Nephron (organoid): ENCODE measurements around the gene SCPEP1.

Experiments
- H3K27ac Mint-ChIP-seq, 3 experiments: 2 replicates each; pipeline ENCODE4 v1.8.0; 2020; ENCODE audit warnings: mixed read lengths in 3 of 3, mild to moderate bottlenecking in 2 of 3, moderate library complexity in 1 of 3
- H3K27me3 Mint-ChIP-seq: 2 replicates; pipeline ENCODE4 v1.8.0; 2021; ENCODE audit warnings: low read depth, mild to moderate bottlenecking, moderate library complexity, mixed read lengths
- H3K36me3 Mint-ChIP-seq: 2 replicates; pipeline ENCODE4 v1.8.0; 2020; ENCODE audit warnings: low read depth, mixed read lengths
- H3K4me1 Mint-ChIP-seq: 2 replicates; pipeline ENCODE4 v1.8.0; 2020; ENCODE audit warnings: mixed read lengths
- H3K4me3 Mint-ChIP-seq, 3 experiments: 2 replicates each; pipeline ENCODE4 v1.8.0; 2020; ENCODE audit warnings: mild to moderate bottlenecking in 3 of 3, mixed read lengths in 3 of 3, moderate library complexity in 2 of 3
- H3K9me3 Mint-ChIP-seq: 2 replicates; pipeline ENCODE4 v1.8.0; 2020; ENCODE audit warnings: mixed read lengths
- CTCF ChIP-seq, 3 experiments: fragments of 200-600 bp; sonication (generic); IDR thresholded peaks; one replicate each; pipeline ENCODE4 v1.5.0; 2021; ENCODE audit warnings: antibody characterized with exemption in 3 of 3; ENCODE audit not compliant: unreplicated experiment in 3 of 3

SCPEP1 gene

GRCh38 chr17:57017625-57018024, 39.7 kb downstream of the SCPEP1 start:
- TF ChIP-seq CTCF (IDR thresholded peaks at IDR 0.05; ENCODE audit: unreplicated experiment in 3 of 3): no peak
- no peak overlapping the region for H3K27ac Mint-ChIP-seq
- no peaks in the 10 kb centered on the region for H3K4me1 Mint-ChIP-seq
- no peaks in the 10 kb centered on the region for H3K36me3 Mint-ChIP-seq
- peaks cover 17% of the 10 kb centered on the region for H3K27me3 Mint-ChIP-seq
- no peaks in the 10 kb centered on the region for H3K9me3 Mint-ChIP-seq
- H3K4me3 Mint-ChIP-seq: no peak overlapping the region

- peaks cover 17% of the 10 kb centered on the region for H3K27me3 Mint-ChIP-seq
- H3K27ac Mint-ChIP-seq: no peak overlapping the region
- no peak overlapping the region for H3K4me3 Mint-ChIP-seq
- H3K36me3 Mint-ChIP-seq: peaks cover 4% of the 10 kb centered on the region
- peaks cover 6% of the 10 kb centered on the region for H3K9me3 Mint-ChIP-seq
- no peaks in the 10 kb centered on the region for H3K4me1 Mint-ChIP-seq
- no peak for TF ChIP-seq CTCF (IDR thresholded peaks at IDR 0.05; ENCODE audit: unreplicated experiment in 3 of 3)
Observed at GRCh38 chr17:57020208-57020607, 42.3 kb downstream of the SCPEP1 start.

GRCh38 chr17:57021226-57021940, 43.5 kb downstream of the SCPEP1 start:
- Mint-ChIP-seq H3K4me3 (no peak overlapping the region), H3K27me3 (peaks cover 17% of the 10 kb centered on the region), H3K27ac (no peak overlapping the region), H3K9me3 (peaks cover 10% of the 10 kb centered on the region), H3K36me3 (peaks cover 4% of the 10 kb centered on the region), H3K4me1 (no peaks in the 10 kb centered on the region)
- TF ChIP-seq CTCF (IDR thresholded peaks at IDR 0.05; ENCODE audit: unreplicated experiment in 3 of 3): no peak

GRCh38 chr17:57025876-57026275, 47.9 kb downstream of the SCPEP1 start:
- H3K36me3 Mint-ChIP-seq: peaks cover 7% of the 10 kb centered on the region
- TF ChIP-seq CTCF (IDR thresholded peaks at IDR 0.05; ENCODE audit: unreplicated experiment in 3 of 3): no peak
- peaks cover 28% of the 10 kb centered on the region for H3K9me3 Mint-ChIP-seq
- no peak overlapping the region for H3K27ac Mint-ChIP-seq
- no peaks in the 10 kb centered on the region for H3K27me3 Mint-ChIP-seq
- no peak overlapping the region for H3K4me3 Mint-ChIP-seq
- H3K4me1 Mint-ChIP-seq: no peaks in the 10 kb centered on the region

DNA sequence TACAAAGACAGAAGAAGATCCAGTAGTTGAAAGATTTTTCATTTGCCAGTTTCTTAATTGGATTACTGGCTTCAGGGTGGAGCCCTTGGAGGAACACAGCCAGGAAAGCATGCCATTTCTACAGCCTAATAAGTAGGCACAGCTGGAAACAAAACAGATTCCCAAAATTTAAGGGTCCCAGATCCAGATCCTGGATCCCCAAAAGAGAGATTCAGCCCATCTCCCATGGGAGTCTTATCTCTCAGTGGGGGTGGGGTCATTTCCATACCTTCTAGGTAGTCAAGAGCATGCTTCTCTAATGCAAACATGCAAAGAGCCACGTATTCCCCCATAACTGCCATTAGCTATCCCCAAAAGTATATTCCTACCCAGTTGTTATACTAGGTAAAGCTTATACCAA, 49.9 kb downstream of the SCPEP1 start:
- peaks cover 28% of the 10 kb centered on the region for H3K9me3 Mint-ChIP-seq
- no peak for TF ChIP-seq CTCF (IDR thresholded peaks at IDR 0.05; ENCODE audit: unreplicated experiment in 3 of 3)
- no peak overlapping the region for H3K4me3 Mint-ChIP-seq
- H3K4me1 Mint-ChIP-seq: no peaks in the 10 kb centered on the region
- no peaks in the 10 kb centered on the region for H3K27me3 Mint-ChIP-seq
- H3K27ac Mint-ChIP-seq: no peak overlapping the region
- H3K36me3 Mint-ChIP-seq: peaks cover 7% of the 10 kb centered on the region

GRCh38 chr17:57032343-57032742, 54.4 kb downstream of the SCPEP1 start:
- Mint-ChIP-seq H3K27ac (peak overlapping the region; percentile 31 to 80 (median 78)), H3K4me3 (no peak overlapping the region), H3K36me3 (peaks cover 3% of the 10 kb centered on the region), H3K4me1 (peaks cover 18% of the 10 kb centered on the region), H3K27me3 (peaks cover 14% of the 10 kb centered on the region), H3K9me3 (peaks cover 13% of the 10 kb centered on the region)
- TF ChIP-seq CTCF (IDR thresholded peaks at IDR 0.05; ENCODE audit: unreplicated experiment in 3 of 3): no peak
